Measurements from ENCODE around the gene FAF1.

Gene FAF1

GRCh38 chr1:50959913-50960844 is at the start of gene FAF1:
TSS of gene FAF1 (minus strand) at chr1:50960267. CDS start at chr1:50959811, 456 bp downstream.
- TF ChIP-seq, protein P1, sequence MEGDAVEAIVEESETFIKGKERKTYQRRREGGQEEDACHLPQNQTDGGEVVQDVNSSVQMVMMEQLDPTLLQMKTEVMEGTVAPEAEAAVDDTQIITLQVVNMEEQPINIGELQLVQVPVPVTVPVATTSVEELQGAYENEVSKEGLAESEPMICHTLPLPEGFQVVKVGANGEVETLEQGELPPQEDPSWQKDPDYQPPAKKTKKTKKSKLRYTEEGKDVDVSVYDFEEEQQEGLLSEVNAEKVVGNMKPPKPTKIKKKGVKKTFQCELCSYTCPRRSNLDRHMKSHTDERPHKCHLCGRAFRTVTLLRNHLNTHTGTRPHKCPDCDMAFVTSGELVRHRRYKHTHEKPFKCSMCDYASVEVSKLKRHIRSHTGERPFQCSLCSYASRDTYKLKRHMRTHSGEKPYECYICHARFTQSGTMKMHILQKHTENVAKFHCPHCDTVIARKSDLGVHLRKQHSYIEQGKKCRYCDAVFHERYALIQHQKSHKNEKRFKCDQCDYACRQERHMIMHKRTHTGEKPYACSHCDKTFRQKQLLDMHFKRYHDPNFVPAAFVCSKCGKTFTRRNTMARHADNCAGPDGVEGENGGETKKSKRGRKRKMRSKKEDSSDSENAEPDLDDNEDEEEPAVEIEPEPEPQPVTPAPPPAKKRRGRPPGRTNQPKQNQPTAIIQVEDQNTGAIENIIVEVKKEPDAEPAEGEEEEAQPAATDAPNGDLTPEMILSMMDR (IDR thresholded peaks at IDR 0.05), result peak; percentile 22; the same call in 1 of the 2 replicates

DNA sequence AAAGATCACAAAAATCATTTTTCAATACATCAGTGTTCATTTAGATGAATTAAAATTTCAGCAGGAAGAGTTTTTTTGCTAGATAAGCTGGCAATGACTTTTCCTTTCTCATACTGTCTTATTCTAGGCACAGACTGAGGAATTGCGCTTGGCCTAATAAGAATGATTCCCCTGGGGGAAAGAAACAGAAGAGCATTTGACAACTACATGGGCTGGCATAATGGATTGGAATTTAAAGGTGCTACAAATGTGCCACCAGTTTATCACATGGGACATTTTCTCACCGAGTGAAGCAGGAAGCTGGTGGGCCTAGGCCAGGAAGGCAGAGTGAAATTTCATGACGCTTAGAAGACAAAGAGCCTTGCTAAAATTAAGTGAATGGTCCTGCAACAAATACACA is 49.3 kb upstream of the FAF1 start:
- TF ChIP-seq, protein P1 (IDR thresholded peaks at IDR 0.05), result no peak

GRCh38 chr1:51002516-51002915 is 42.4 kb upstream of the FAF1 start:
- TF ChIP-seq, protein P1 (IDR thresholded peaks at IDR 0.05), result no peak

DNA sequence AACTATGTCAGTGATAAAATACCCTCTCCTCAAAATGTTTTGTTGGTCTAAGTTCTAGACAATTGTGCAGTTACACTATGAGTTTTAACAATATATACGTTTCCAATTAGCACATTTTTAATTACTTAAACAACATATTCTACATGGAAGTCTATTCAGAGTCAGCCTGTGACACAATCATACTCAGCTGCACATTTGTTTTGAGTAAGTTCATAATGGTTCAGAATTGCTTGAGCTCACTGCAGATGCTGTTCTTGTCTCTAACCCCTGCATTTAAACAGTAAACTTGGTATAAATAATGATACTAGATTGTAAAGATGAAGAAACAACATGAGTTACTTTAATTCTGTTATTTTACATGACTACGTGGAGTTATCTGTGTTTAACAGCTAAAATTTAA is 40.6 kb upstream of the FAF1 start:
- TF ChIP-seq, protein P1 (IDR thresholded peaks at IDR 0.05), result no peak

DNA sequence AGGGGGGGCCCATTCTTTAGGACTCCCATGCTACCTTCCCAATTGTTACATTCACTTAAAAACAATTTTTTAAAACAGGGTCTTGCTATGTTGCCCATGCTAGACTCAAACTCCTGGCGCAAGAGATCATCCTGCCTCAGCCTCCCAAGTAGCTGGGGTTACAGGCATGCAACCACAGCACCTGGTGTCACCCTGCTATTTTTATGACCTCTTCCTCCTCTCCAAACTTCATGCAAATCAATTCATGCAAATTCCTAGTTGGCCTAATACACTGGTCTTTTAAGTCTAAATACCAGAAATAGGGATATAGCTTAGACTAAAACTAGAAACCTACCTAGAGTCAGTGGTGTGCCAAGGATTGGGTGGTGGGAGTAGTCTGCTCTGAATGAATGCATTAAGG is 40.1 kb upstream of the FAF1 start:
- TF ChIP-seq, protein P1 (IDR thresholded peaks at IDR 0.05), result no peak

- TF ChIP-seq, protein P1 (IDR thresholded peaks at IDR 0.05), result no peak
Observed at GRCh38 chr1:50996083-50996482, 36.0 kb upstream of the FAF1 start.

DNA sequence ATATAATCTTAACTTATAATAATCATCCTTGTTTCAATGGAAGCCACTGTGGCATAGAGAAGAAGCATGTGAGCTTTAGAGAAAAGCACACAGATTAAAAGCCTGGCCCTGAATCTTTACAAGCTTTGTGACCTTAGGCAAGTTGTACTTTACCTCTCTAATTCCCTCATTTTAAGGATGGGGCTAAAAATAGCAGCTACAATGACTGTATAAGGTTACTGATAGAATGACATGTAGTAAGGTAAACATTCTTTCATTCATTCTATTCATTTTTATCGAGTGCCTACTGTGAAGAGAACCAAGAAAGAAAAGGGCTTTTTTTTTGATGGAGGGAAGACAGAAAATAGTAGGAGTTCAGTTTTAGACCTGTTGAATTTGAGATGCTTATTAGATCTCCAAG is 35.6 kb upstream of the FAF1 start:
- TF ChIP-seq, protein P1 (IDR thresholded peaks at IDR 0.05), result no peak
